Glutamatergic neuron (in vitro differentiated cells): ENCODE results near the gene SORBS2. TPM values are rescaled to one million over a fixed set of nuclear protein-coding genes. Genes with fewer than 3 reads are reported as not detected.

Experiments used
- DNase-seq: peaks from one replicate; pipeline ENCODE4 v3.0.0; 2022
- H3K27ac Mint-ChIP-seq: one replicate; pipeline ENCODE4 v1.8.0; 2020; ENCODE audit warnings: mild to moderate bottlenecking, mixed read lengths, inconsistent platforms; ENCODE audit not compliant: unreplicated experiment
- H3K27me3 Mint-ChIP-seq: one replicate; pipeline ENCODE4 v1.8.0; 2020; ENCODE audit warnings: mild to moderate bottlenecking, moderate library complexity, mixed read lengths, inconsistent platforms; ENCODE audit not compliant: unreplicated experiment
- H3K36me3 Mint-ChIP-seq: one replicate; pipeline ENCODE4 v1.8.0; 2020; ENCODE audit warnings: mild to moderate bottlenecking, mixed read lengths, inconsistent platforms; ENCODE audit not compliant: unreplicated experiment
- H3K4me1 Mint-ChIP-seq: one replicate; pipeline ENCODE4 v1.8.0; 2020; ENCODE audit warnings: mild to moderate bottlenecking, low read depth, mixed read lengths, inconsistent platforms; ENCODE audit not compliant: unreplicated experiment
- H3K4me3 Mint-ChIP-seq: one replicate; pipeline ENCODE4 v1.8.0; 2020; ENCODE audit warnings: mild to moderate bottlenecking, mixed read lengths, inconsistent platforms; ENCODE audit not compliant: unreplicated experiment
- H3K9me3 Mint-ChIP-seq: one replicate; pipeline ENCODE4 v1.8.0; 2020; ENCODE audit warnings: mild to moderate bottlenecking, moderate library complexity, mixed read lengths, inconsistent platforms; ENCODE audit not compliant: unreplicated experiment
- total RNA-seq: library from RNA; stranded (reverse); fragmentation: NEBNext Ultra II Directional; extraction: Animal tissue kit (Norgen Biotek cat#: 25700); gene quantifications from one replicate; pipeline ENCODE4 v1.2.1, GENCODE V29; 2021; ENCODE audit not compliant: unreplicated experiment
- TF ChIP-seq, protein P1 (sequence below): fragments of 200-600 bp; sonication (generic); IDR thresholded peaks from one replicate; pipeline ENCODE4 v1.5.0; 2021; ENCODE audit not compliant: partially characterized antibody, unreplicated experiment

The SORBS2 gene
- total RNA-seq, 1 donor from 2014 or later, result 95.5 TPM

DNA sequence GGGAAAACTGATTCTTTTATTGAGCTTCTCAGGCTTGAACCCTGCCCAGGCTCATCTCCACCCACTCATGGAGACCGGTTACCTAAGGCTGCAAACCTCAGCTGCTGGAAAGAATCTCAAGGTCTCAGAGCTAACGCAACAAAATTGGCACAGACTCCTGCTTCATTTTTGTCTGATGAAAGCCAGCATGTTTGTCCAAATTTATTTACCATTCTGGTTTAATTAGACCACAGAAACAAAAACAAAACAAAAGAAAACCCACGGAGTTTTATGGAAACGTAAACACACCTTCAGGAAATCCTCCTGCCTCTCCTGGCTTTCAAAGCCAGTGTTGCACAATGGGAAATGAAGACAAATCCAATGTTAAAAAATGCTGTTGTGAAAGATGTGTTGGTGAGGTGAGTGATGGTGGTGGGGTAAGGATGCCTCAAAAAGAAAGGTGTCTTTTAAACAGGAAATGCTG is 220.3 kb downstream of the SORBS2 start:
- Mint-ChIP-seq H3K36me3 (no peaks in the 10 kb centered on the region), H3K4me3 (no peak overlapping the region), H3K4me1 (peaks cover 18% of the 10 kb centered on the region), H3K9me3 (peaks cover 5% of the 10 kb centered on the region), H3K27ac (no peak overlapping the region), H3K27me3 (peaks cover 6% of the 10 kb centered on the region)
- no peak for DNase-seq
- TF ChIP-seq, protein P1, sequence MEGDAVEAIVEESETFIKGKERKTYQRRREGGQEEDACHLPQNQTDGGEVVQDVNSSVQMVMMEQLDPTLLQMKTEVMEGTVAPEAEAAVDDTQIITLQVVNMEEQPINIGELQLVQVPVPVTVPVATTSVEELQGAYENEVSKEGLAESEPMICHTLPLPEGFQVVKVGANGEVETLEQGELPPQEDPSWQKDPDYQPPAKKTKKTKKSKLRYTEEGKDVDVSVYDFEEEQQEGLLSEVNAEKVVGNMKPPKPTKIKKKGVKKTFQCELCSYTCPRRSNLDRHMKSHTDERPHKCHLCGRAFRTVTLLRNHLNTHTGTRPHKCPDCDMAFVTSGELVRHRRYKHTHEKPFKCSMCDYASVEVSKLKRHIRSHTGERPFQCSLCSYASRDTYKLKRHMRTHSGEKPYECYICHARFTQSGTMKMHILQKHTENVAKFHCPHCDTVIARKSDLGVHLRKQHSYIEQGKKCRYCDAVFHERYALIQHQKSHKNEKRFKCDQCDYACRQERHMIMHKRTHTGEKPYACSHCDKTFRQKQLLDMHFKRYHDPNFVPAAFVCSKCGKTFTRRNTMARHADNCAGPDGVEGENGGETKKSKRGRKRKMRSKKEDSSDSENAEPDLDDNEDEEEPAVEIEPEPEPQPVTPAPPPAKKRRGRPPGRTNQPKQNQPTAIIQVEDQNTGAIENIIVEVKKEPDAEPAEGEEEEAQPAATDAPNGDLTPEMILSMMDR, result no peak

DNA sequence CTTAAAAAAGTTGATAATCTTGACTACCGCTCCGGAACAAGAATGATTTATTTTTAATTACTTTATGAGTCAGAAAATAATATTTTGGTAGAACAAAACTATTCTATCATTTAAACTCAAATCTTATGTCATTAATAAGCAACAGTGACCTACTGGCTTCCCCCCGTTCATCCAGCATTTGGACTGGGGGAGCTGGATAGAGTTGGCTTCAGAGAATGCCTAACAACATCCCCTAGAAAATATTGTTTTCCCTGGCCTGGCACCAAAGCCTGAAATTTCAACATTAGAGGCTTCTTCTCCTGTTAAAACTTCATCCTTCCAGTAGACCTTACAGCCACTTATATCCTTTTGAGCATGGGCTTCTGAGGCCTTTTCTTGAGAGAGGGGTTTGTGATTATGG is 221.0 kb downstream of the SORBS2 start:
- Mint-ChIP-seq H3K27me3 (peaks cover 6% of the 10 kb centered on the region), H3K9me3 (peaks cover 5% of the 10 kb centered on the region), H3K4me3 (no peak overlapping the region), H3K27ac (no peak overlapping the region), H3K36me3 (no peaks in the 10 kb centered on the region), H3K4me1 (peaks cover 18% of the 10 kb centered on the region)
- TF ChIP-seq, protein P1, result no peak
- no peak for DNase-seq

DNA sequence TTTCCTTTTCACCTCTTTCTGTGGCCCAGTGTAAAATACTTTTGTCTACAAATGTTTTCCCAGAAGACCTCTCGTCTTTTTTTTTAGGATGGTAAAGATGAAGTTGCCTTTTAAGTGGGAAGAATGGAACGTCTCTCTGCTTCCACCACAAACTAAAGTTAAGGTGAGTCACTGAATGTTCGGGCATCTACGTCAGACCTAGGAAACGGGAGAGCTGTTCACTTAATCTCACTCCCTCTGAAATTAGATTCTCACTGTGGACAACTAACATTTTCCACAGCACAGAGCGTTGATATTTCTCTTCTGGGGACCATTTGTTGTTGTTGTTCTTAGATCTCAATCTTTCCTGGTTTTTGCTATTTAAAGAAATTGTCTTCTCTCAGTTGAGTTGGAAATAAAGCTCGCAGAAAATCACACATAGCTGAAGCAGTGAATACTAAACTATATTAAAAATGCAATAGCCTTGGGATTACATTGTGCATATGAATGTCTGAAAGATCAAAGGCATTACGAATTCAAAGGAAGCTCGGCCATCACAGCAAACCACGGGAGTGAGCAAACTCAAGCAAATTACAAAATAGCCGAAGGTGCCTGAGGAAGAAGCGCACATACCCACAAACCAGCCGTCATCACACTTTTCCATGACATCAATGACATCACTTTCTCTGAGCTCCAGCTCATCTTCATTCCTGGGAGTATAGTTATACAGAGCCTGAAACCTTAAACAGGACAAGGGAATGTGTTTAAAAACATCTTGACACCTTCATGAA is 222.7 kb downstream of the SORBS2 start:
- Mint-ChIP-seq H3K36me3 (no peaks in the 10 kb centered on the region), H3K27me3 (peaks cover 6% of the 10 kb centered on the region), H3K27ac (peak overlapping the region; percentile 62), H3K4me3 (no peak overlapping the region), H3K4me1 (peaks cover 18% of the 10 kb centered on the region), H3K9me3 (peaks cover 5% of the 10 kb centered on the region)
- TF ChIP-seq, protein P1, result no peak
- no peak for DNase-seq

DNA sequence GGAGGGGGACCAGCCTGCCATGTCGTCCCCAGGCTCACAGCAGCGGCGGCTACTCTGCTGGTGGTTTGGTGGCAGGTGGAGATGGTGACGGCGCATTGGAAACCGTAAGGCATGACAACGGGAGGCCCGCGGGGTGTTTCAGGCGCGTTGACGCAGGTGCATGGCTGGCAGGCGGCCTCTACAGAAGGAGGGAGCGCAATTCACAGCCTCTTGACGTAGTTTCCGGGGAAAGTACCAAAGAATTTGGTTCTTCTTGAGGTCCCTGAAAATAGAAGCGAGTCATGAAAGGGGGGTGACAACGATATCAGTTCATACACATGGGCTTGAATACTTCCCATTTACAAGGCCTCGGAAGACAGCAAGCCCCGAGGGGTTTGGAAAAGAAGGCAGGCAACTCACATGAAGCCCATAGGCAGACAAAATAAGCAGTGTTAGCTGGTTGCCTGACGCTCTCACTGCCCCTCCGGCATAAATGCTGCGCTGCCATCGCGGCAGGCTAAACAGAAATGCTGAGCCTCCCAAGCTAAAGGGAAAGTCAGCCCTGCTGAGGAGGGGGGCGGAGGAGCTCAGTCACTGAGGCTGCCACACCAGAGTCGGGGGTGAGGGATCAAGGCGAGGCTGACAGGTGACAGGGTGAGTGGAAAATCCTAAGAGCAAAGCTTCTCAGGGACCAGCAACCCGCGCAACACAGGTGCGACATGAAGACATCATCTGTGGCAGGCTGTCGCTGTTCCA is 224.4 kb downstream of the SORBS2 start:
- TF ChIP-seq, protein P1, result no peak
- Mint-ChIP-seq H3K27me3 (peaks cover 6% of the 10 kb centered on the region), H3K9me3 (peaks cover 5% of the 10 kb centered on the region), H3K27ac (peak overlapping the region; percentile 87), H3K4me1 (peaks cover 18% of the 10 kb centered on the region), H3K36me3 (no peaks in the 10 kb centered on the region), H3K4me3 (peak overlapping the region; percentile 79)
- peak; percentile 72 for DNase-seq

DNA sequence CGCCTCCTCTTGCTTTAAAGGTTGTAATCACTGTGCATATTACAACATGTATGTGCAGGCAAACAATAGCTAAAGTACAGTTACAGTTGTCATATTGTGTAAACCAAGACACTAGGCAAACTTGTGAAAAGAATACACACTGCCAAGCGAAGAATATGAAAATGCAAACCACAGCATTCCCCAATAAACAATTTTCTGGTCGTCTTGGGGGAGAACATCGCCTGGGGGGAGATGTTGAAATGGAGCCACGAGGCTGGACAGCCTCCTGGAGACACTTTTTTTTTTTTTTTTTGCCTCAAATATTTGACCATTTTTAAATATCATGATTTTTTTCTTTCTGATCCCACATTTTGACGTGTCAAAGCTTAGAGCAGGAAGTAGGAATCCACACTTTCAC is 225.0 kb downstream of the SORBS2 start:
- Mint-ChIP-seq H3K27ac (peak overlapping the region; percentile 87), H3K9me3 (peaks cover 5% of the 10 kb centered on the region), H3K4me3 (peak overlapping the region; percentile 79), H3K36me3 (no peaks in the 10 kb centered on the region), H3K27me3 (peaks cover 6% of the 10 kb centered on the region), H3K4me1 (peaks cover 20% of the 10 kb centered on the region)
- no peak for DNase-seq
- TF ChIP-seq, protein P1, result no peak
